GM21825 (cell line): ENCODE data around the gene ZNF672.
"Not testable (repeated sequence)": the region's sequence is repeated elsewhere in the genome, so short reads cannot be mapped to it uniquely, and the experiment has no call there.

ENCODE experiments used
- ATAC-seq: cut with Tn5 transposase; IDR thresholded peaks from one replicate; pipeline ENCODE4 v1.9.1; 2021; ENCODE audit warnings: mild to moderate bottlenecking, moderate library complexity; ENCODE audit not compliant: unreplicated experiment

Gene ZNF672

GRCh38 chr1:248837781-248838356 lies at the start of gene ZNF672:
ZNF672 (plus strand) TSS chr1:248838224; CDS start chr1:248847275, 9,051 bp downstream.
- peak; percentile 86 for ATAC-seq

- ATAC-seq, result no peak
These were observed 49.7 kb upstream of the ZNF672 start for GRCh38 chr1:248788327-248788726.

- not testable (repeated sequence) for ATAC-seq
These were observed 48.7 kb upstream of the ZNF672 start for GRCh38 chr1:248789337-248789736.

- no peak for ATAC-seq
These were observed 47.6 kb upstream of the ZNF672 start for GRCh38 chr1:248790456-248790855.

DNA sequence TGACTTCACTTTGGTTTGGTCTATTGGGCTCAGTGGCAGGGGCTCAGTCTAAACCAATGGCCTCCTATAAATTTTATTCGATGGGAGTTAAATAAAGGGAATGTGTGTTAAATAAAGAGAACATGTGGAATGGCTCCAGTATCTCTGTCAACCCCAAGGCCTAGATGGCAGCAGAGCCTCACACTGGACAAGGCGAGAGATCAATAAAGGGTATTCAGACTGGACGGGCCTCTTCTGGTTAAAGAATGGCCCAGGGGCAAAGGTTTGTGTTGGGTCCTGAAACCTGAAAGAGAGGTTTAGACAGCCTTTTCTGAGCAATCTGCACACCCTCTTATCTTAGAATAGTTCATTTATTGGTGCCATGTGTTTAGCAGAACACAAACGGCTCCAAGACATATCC lies 47.0 kb upstream of the ZNF672 start:
- no peak for ATAC-seq

GRCh38 chr1:248792342-248792741 lies 45.7 kb upstream of the ZNF672 start:
- no peak for ATAC-seq

DNA sequence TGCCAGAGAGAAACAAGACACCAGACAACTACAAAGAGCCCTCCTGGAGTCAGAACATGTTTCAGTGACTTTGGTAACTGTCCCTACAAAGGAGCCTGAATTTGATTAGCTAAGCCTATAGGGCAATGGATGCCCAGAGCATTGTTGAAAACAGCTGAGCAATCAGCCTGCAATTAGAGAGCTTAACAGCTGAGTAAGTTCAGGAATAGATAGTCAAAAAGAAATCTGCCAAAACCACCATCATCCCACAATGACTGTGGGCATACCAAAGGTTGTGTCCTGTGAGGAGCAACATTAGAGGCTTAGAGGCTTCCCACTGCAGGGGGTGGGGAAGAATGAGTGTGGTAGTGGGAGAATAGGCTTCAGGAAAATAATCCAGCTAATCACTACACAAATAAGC lies 44.4 kb upstream of the ZNF672 start:
- peak; percentile 65 for ATAC-seq

DNA sequence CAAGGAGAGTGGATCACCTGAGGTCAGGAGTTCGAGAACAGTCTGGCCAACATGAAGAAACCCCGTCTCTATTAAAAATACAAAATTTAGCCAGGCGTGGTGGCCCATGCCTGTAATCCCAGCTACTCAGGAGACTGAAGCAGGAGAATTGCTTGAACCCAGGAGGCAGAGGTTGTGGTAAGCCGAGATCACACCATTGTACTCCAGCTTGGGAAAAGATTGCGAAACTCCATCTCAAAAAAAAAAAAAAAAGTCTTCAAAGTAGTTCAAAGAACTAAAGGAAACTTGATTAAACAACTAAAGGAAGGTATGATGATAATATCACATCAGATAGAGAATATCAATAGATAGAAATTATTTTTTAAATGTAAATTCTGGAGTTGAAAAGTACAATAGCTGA lies 43.4 kb upstream of the ZNF672 start:
- not testable (repeated sequence) for ATAC-seq

- no peak for ATAC-seq
These were observed 39.2 kb upstream of the ZNF672 start for GRCh38 chr1:248798791-248799190.

DNA sequence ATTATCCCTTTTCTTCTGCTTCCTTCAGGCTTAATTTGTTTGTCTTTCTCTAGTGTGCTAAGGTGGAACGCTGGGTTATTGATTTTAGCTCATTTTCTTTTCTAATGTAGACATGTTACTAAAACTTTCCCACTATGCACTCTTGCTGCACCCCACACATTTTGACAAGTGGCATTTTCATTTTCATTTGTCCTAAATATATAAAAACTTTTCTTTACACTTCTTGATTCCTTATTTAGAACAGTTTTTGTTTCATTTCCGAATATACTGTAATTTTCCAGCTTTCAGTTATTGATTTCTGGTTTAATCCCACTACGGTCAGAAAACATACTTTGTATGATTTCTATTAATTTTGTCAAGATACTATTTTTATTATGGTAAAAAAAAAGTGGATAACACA lies 37.6 kb upstream of the ZNF672 start:
- no peak for ATAC-seq

- no peak for ATAC-seq
These were observed 35.6 kb upstream of the ZNF672 start for GRCh38 chr1:248802454-248802853.

- ATAC-seq, result not testable (repeated sequence)
These were observed 34.5 kb upstream of the ZNF672 start for GRCh38 chr1:248803501-248803900.

DNA sequence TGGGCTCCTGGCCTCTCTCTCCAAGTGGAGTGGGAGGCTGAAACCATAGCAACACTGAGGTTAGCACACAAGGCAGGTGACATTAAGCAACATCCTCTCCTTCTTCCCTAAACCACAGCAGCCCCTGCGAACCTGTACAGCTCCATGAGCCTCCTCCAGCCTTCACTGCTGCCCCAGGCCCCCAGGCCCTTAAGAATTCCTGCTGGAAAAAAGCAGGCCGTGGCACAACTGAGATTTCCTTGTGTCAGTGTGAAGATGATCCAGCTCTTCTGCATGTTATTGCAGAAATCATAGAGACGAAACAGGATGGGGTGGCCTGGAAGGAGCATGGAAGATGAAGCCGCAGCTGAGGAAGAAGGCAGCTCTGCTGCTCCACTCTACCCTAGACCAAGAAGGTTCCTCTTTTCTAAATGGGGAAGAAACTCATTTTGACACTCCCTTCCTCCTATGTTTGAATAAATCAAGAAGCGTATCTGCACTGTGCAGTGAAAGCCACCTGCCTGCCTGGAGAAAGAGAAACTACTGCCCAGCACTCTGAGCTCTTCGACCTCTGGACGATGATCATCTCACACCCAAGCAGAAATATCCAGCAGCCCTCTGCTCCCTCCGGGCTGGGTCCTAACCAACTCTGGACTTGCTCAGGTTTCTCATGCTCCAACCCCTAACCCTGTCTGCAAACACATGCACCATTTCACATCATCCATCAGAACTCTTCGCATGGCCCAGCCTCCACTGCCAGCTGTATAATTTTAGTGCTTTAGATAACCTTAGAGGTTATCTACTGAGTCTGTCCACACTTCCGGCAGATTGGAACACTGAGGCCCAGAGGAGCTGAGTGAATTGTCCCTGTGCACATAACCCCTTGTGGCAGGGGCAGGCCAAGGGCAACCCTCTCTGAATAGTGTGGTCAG lies 33.0 kb upstream of the ZNF672 start:
- ATAC-seq, result peak; percentile 90

- ATAC-seq, result no peak
These were observed 32.1 kb upstream of the ZNF672 start for GRCh38 chr1:248805876-248806275.

GRCh38 chr1:248807067-248807737 lies 30.8 kb upstream of the ZNF672 start:
- peak; percentile 51 for ATAC-seq

DNA sequence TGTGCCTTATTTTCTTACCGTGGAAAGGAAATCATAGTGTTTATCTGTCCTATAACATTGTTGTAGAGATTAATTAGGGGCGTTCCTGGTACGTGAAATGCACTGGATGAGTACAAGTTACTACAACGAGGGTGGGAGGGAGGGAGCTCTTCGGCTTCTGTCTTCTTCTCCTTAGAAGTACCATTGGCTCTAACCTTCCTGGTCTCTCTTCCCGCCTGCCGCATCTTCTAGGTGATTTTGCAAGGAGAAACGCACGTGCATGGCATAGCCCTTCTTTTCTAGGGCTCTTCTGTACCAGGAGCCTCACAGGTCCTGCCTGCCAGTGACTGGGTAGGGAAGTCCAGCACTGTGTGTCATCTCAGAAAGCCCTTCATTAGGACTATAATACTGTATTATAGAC lies 29.1 kb upstream of the ZNF672 start:
- no peak for ATAC-seq

DNA sequence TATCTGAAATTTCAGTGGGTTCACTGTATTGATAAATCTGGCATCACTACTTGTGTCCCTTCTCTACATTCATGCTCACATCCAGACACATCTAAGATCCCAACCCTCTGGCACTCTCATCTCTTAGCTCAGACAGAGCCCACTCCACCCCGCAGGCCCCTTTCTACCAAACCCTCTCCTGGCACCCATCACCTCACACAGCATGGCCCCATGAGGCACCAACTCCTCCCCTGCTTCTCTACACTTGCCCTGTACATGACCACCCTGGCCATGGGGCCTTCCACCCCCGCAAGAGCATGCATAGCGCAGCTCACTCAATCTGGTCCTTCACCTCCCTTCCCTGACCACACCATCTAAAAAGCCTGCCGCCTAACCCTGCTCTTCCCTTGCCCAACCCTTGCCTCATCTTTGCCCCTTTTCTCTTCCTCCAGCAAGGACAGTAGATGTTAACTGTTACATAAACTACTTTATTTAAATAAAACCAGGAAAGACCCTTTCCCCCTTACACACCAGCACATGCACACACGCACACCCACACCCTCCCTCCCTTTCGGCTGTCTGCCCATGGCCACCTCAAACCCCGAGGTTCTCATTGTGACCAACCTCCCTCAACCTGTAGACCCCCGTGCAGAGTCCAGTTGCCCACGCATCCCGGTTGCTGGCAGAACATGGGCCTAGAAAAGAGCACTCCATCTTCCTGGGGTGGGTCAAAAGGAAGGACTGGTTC lies 27.9 kb upstream of the ZNF672 start:
- no peak for ATAC-seq

GRCh38 chr1:248810727-248811513 lies 27.1 kb upstream of the ZNF672 start:
- no peak for ATAC-seq

- ATAC-seq, result no peak
These were observed 26.2 kb upstream of the ZNF672 start for GRCh38 chr1:248811514-248812490.
